SU-DHL-6 (cell line): Measurements from ENCODE around the gene WNT7A.

Experiments
- EZH2phosphoT487 ChIP-seq: fragments of 200-600 bp; sonication (generic), shearing (Covaris generic); conservative IDR thresholded peaks from 2 replicates; pipeline ENCODE4 v1.6.1; 2018; ENCODE audit warnings: mild to moderate bottlenecking, antibody characterized with exemption, low read length, moderate library complexity, mixed read lengths
- TF ChIP-seq, protein P1 (sequence below): fragments of 200-600 bp; sonication (generic); IDR thresholded peaks from one replicate; pipeline ENCODE4 v1.5.1; 2017; ENCODE audit warnings: antibody characterized with exemption, mild to moderate bottlenecking, low read length, moderate library complexity; ENCODE audit not compliant: insufficient read depth, poor library complexity, severe bottlenecking

DNA sequence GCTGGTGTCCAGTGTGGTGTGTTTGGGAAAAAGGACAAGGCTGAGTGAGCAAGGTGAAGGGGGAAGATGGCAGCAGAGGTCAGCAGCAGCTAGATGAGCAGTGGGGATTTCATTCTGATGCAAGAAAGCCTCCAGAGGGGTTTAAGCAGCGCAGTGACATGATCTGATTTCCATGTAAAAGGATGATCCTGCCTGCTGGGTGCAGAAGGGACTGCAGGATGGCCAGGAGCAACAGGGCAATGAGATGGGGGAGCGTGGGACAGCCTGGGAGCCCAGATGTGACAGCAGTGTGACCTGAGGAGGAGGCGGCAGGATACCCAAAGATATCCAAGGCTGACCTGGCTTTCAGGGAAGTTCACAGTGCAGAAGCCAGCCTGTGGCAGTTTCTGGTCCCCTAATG, 6.1 kb downstream of the WNT7A start:
- TF ChIP-seq, protein P1, sequence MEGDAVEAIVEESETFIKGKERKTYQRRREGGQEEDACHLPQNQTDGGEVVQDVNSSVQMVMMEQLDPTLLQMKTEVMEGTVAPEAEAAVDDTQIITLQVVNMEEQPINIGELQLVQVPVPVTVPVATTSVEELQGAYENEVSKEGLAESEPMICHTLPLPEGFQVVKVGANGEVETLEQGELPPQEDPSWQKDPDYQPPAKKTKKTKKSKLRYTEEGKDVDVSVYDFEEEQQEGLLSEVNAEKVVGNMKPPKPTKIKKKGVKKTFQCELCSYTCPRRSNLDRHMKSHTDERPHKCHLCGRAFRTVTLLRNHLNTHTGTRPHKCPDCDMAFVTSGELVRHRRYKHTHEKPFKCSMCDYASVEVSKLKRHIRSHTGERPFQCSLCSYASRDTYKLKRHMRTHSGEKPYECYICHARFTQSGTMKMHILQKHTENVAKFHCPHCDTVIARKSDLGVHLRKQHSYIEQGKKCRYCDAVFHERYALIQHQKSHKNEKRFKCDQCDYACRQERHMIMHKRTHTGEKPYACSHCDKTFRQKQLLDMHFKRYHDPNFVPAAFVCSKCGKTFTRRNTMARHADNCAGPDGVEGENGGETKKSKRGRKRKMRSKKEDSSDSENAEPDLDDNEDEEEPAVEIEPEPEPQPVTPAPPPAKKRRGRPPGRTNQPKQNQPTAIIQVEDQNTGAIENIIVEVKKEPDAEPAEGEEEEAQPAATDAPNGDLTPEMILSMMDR: no peak
- TF ChIP-seq EZH2phosphoT487: no peak
